ENCODE results near the gene LUM.

The LUM gene

GRCh38 chr12:91061091-91061490 lies 50.2 kb downstream of the LUM start:
- CTCF ChIA-PET = interaction anchor here (0.9 kb wide), 1 partner anchor 9 kb away, joined by 3 read pairs; no protein-coding TSS in a partner anchor
- POLR2A ChIA-PET (ENCODE audit: low non-redundant PET) = no interaction called here
- TF ChIP-seq, protein P1, sequence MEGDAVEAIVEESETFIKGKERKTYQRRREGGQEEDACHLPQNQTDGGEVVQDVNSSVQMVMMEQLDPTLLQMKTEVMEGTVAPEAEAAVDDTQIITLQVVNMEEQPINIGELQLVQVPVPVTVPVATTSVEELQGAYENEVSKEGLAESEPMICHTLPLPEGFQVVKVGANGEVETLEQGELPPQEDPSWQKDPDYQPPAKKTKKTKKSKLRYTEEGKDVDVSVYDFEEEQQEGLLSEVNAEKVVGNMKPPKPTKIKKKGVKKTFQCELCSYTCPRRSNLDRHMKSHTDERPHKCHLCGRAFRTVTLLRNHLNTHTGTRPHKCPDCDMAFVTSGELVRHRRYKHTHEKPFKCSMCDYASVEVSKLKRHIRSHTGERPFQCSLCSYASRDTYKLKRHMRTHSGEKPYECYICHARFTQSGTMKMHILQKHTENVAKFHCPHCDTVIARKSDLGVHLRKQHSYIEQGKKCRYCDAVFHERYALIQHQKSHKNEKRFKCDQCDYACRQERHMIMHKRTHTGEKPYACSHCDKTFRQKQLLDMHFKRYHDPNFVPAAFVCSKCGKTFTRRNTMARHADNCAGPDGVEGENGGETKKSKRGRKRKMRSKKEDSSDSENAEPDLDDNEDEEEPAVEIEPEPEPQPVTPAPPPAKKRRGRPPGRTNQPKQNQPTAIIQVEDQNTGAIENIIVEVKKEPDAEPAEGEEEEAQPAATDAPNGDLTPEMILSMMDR (conservative IDR thresholded peaks at IDR 0.05; ENCODE audit: low read depth) = no peak
- no peak overlapping the region for H3K27ac ChIP-seq
- no peak for DNase-seq (ENCODE audit: low spot score)

DNA sequence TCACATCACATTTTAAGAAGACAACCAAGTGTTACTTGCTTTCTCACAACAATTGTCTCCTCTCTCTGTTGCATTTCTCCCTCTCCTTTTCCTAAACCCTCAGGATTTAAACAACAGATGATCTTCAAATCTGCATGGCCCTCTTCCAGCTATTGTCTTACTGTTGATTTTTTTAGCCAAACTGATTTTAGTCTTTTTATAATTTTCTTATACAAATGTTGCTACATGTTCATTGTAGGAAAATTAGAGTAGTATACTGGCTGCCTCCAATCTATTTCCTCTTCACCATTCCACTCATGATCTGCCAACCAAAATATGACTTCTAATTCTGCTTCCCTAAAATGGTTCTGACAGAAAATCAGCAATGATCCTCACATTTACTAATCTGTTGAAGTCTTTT lies 52.1 kb downstream of the LUM start:
- POLR2A ChIA-PET (ENCODE audit: low non-redundant PET) = no interaction called here
- TF ChIP-seq, protein P1 (conservative IDR thresholded peaks at IDR 0.05; ENCODE audit: low read depth) = no peak
- DNase-seq (ENCODE audit: low spot score) = no peak
- H3K27ac ChIP-seq = no peak overlapping the region
- CTCF ChIA-PET = no interaction called here

GRCh38 chr12:91058786-91059185 lies 52.5 kb downstream of the LUM start:
- ChIA-PET POLR2A (ENCODE audit: low non-redundant PET) (no interaction called here), CTCF (no interaction called here)
- no peak overlapping the region for H3K27ac ChIP-seq
- DNase-seq (ENCODE audit: low spot score) = no peak
- TF ChIP-seq, protein P1 (conservative IDR thresholded peaks at IDR 0.05; ENCODE audit: low read depth) = no peak

DNA sequence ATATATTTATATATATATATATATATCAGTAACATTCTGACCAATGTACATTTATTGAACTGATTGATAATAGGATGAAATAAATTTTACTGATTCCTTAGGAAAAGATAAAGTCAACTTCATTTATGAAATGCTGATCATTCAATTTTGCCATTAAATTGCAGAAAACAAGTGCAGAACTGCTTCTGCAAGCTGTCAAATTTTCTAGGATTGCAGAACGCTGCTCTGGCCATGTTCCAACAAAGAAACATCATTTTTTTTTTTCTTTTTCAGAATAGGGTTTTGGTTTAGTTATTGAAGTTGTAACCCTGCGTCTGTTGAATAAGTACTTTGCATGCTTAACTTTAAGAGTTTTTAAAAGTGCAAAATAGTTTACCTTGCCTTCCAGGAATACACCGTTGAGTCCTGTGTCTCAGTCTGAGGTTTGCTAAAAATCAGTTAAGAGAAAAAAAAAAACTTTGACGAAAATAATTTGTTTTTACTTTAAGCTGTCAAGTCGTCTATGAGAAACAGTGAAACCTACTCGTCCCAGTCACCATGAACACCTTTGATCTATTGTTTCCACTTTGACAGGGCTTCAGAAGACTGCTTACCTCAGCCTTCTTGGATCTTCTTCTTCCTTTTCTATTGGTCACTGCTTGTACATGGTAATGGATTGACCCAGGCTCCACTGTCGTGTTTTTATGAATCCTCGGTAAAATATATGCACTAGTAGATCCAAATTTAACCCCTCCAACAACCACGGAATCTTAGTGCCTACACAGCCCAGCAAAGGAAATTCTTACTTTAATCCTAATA lies 53.7 kb downstream of the LUM start, which contains the start of gene KERA:
Gene KERA, minus strand, starts transcription at position 657 of the 798 bp plus-strand sequence. CDS start 1,743 bp downstream, outside the sequence.
- TF ChIP-seq, protein P1 (conservative IDR thresholded peaks at IDR 0.05; ENCODE audit: low read depth) = no peak
- ChIA-PET CTCF (no interaction called here), POLR2A (ENCODE audit: low non-redundant PET) (no interaction called here)
- no peak within 1 kb of the TSS for H3K27ac ChIP-seq
- DNase-seq (ENCODE audit: low spot score) = no peak

- ChIA-PET CTCF (interaction anchor here (0.6 kb wide), 1 partner anchor 20 kb away, joined by 3 read pairs; no protein-coding TSS in a partner anchor), POLR2A (ENCODE audit: low non-redundant PET) (no interaction called here)
- TF ChIP-seq, protein P1 (conservative IDR thresholded peaks at IDR 0.05; ENCODE audit: low read depth) = no peak
- H3K27ac ChIP-seq = no peak overlapping the region
- DNase-seq (ENCODE audit: low spot score) = no peak
Measured at GRCh38 chr12:91056488-91056887, 54.8 kb downstream of the LUM start.

DNA sequence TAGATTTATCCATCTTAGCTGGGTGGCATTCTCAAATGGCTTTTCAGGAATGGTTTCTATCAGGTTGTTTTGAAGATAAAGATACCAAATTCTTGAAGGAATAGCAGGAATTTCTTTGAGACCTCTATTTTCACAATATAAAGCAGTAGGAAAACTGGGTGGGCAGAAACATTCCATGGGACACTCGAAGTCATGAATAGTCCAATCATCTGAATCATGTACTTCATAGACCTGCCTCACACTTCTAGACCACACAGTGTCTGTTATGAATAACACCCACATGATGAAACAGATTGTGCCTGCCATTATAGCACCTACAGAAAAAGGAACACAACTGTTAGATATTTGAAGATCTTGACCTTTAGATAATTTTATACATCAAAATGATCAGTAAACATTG lies 55.3 kb downstream of the LUM start:
- no peak overlapping the region for H3K27ac ChIP-seq
- no peak for DNase-seq (ENCODE audit: low spot score)
- ChIA-PET CTCF (interaction anchor here (0.6 kb wide), 1 partner anchor 19 kb away, joined by 3 read pairs; no protein-coding TSS in a partner anchor), POLR2A (ENCODE audit: low non-redundant PET) (no interaction called here)
- TF ChIP-seq, protein P1 (conservative IDR thresholded peaks at IDR 0.05; ENCODE audit: low read depth) = no peak

Measured in RWPE1 (cell line).